Activated T-cell treated with anti-CD3 and anti-CD28 coated beads, Interleukin-2, amount 50 U/mL, for 4 hours (primary cell): ENCODE measurements around the gene ATP10A. TPM values are rescaled to one million over a fixed set of nuclear protein-coding genes. Genes with fewer than 3 reads are reported as not detected.

ENCODE experiments used
- ATAC-seq, 2 donors: fragments of 200-7000 bp; cut with Tn5 transposase; one replicate each; pipeline ENCODE4 v1.10.0; 2021
- DNase-seq: peaks from one replicate; pipeline ENCODE4 v3.0.0-alpha.2; 2020
- H3K27me3 Mint-ChIP-seq: one replicate; pipeline ENCODE4 v1.8.0; 2021; ENCODE audit warnings: low read depth, mixed read lengths
- H3K36me3 Mint-ChIP-seq: one replicate; pipeline ENCODE4 v1.8.0; 2022; ENCODE audit warnings: mixed read lengths; ENCODE audit not compliant: insufficient read depth
- H3K4me1 Mint-ChIP-seq: one replicate; pipeline ENCODE4 v1.8.0; 2021; ENCODE audit warnings: low read depth, mixed read lengths
- H3K4me3 Mint-ChIP-seq: one replicate; pipeline ENCODE4 v1.8.0; 2021; ENCODE audit warnings: mild to moderate bottlenecking, moderate library complexity, mixed read lengths
- H3K9me3 Mint-ChIP-seq: one replicate; pipeline ENCODE4 v1.8.0; 2021; ENCODE audit warnings: mixed read lengths
- total RNA-seq, 3 donors: library from RNA; stranded (reverse); gene quantifications; one replicate each; pipeline ENCODE4 v1.2.1, GENCODE V29; 2021

Gene ATP10A
- total RNA-seq, 3 donors from 2014 or later: 27.0 to 31.6 (median 31.3) TPM

DNA sequence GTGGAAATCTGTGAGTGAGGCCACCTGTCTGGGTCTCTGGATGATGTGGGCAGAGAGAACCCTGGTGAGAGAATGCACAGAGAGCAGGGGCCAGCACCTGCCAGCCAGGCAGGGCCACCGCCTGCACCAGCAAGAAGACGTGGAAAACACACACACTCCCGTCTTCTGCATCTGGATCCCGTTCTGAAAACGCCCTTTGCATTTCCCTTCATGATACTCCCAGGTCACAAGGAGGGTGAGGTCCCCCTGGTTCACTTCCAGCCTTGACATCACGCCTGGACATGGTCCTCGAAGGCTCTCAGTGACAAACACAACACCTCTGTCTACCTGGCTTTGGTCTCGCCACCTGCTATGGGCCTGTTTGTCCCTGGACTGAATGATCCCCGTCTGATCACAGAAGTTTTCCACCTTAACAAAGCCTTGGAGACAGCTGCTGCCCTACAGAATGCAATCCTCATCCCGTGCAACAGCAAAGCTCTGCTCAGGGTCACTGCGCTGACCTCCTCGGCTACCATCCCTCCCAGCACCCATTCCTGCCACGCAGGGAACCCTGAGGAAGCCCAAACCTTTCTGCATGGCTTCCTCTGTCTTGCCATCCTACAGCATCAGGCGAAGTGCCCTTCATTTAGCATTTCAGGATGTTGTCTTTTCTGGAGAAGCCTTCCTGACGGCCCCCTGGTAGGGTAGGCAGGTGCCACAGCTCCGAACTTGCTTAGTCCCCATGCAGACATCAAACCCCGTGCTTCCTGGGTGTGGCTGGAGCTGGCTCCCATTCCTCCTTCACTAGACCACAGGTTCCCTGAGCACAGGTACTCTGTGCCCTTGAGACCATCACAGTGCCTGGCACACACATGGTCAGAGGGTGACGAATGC, 122.5 kb downstream of the ATP10A start:
- no peaks in the 10 kb centered on the region for H3K9me3 Mint-ChIP-seq
- H3K36me3 Mint-ChIP-seq: peaks cover 6% of the 10 kb centered on the region
- no peak overlapping the region for H3K4me3 Mint-ChIP-seq
- no peak for ATAC-seq
- no peak for DNase-seq
- no peaks in the 10 kb centered on the region for H3K27me3 Mint-ChIP-seq
- peaks cover 15% of the 10 kb centered on the region for H3K4me1 Mint-ChIP-seq

- Mint-ChIP-seq H3K4me1 (peaks cover 15% of the 10 kb centered on the region), H3K9me3 (no peaks in the 10 kb centered on the region), H3K27me3 (no peaks in the 10 kb centered on the region), H3K36me3 (peaks cover 10% of the 10 kb centered on the region), H3K4me3 (no peak overlapping the region)
- peak; percentile 35 for DNase-seq
- ATAC-seq: peak; percentile 59 to 88
These were observed 123.4 kb downstream of the ATP10A start for GRCh38 chr15:25739687-25740121.

DNA sequence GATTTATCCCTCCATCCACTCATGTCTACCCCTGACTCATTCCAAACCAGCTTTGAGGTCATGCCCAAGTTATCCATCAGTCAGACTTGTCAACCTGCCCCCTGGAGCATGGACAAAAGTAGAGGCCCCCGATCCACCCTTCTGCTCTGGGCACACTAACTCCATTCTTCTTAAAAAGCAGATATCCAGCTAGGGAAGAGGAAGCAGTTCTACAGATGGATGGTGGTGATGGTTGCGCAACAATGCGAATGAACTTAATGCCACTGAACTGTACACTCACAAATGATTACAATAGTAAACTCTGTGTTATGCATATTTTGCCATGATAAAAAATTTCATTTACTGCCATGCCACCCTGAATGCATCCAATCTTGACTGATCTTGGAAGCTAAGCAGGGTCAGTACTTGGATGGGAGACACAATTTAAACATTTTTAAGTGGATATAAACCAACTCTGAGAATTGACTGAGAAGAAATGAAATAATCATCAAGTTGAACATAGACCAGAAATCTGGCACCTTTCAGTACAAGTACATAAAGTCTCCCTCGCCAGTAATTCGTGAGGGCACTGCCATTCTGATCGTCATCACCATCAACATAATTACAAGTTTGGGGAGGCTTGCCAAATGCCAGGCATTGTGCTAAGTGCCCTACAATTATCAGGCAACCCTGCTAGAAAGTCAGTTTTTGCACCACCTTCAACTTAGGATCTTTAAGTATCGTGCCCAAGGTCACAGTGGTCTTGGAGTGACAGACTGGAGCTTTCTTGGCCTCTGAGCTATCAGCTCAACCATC, 124.8 kb downstream of the ATP10A start:
- H3K27me3 Mint-ChIP-seq: no peaks in the 10 kb centered on the region
- H3K4me1 Mint-ChIP-seq: peaks cover 12% of the 10 kb centered on the region
- no peak for ATAC-seq
- H3K4me3 Mint-ChIP-seq: no peak overlapping the region
- no peak for DNase-seq
- H3K9me3 Mint-ChIP-seq: no peaks in the 10 kb centered on the region
- H3K36me3 Mint-ChIP-seq: peaks cover 9% of the 10 kb centered on the region

GRCh38 chr15:25737218-25737643, 125.9 kb downstream of the ATP10A start:
- Mint-ChIP-seq H3K4me1 (peaks cover 12% of the 10 kb centered on the region), H3K27me3 (no peaks in the 10 kb centered on the region), H3K4me3 (no peak overlapping the region), H3K9me3 (no peaks in the 10 kb centered on the region), H3K36me3 (peaks cover 9% of the 10 kb centered on the region)
- DNase-seq (no peak), ATAC-seq (no peak)

DNA sequence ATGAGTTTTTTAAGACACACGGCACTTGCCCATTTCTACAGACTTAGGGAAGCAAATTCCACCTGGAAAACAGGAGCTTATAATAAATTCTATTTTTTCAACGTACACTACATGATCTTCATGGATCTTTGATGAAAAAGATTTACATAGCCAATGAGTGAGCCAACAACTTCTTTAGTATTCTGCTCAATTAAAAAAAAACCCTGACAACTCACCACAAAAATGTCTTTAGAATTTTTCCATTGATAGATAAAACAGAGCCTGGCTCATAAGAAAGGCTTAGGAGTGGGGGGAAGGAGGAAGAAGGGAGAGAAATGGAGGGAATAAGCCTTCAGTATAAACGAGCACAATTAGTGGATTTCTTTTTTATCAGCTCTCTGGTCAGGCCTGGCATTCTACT, 126.7 kb downstream of the ATP10A start:
- Mint-ChIP-seq H3K36me3 (peaks cover 9% of the 10 kb centered on the region), H3K4me3 (no peak overlapping the region), H3K9me3 (no peaks in the 10 kb centered on the region), H3K4me1 (peaks cover 12% of the 10 kb centered on the region), H3K27me3 (no peaks in the 10 kb centered on the region)
- ATAC-seq: no peak
- DNase-seq: no peak

- Mint-ChIP-seq H3K36me3 (peaks cover 11% of the 10 kb centered on the region), H3K4me1 (peaks cover 11% of the 10 kb centered on the region), H3K9me3 (no peaks in the 10 kb centered on the region), H3K4me3 (no peak overlapping the region), H3K27me3 (no peaks in the 10 kb centered on the region)
- no peak for DNase-seq
- ATAC-seq: no peak
These were observed 127.4 kb downstream of the ATP10A start for GRCh38 chr15:25735550-25736384.

GRCh38 chr15:25734680-25735355, 128.3 kb downstream of the ATP10A start:
- no peaks in the 10 kb centered on the region for H3K9me3 Mint-ChIP-seq
- no peaks in the 10 kb centered on the region for H3K27me3 Mint-ChIP-seq
- peak in 1 of 2 donors; percentile 11 for ATAC-seq
- H3K36me3 Mint-ChIP-seq: peaks cover 11% of the 10 kb centered on the region
- no peak for DNase-seq
- H3K4me1 Mint-ChIP-seq: peaks cover 3% of the 10 kb centered on the region
- no peak overlapping the region for H3K4me3 Mint-ChIP-seq

GRCh38 chr15:25733856-25734679, 129.1 kb downstream of the ATP10A start:
- DNase-seq: no peak
- no peaks in the 10 kb centered on the region for H3K4me1 Mint-ChIP-seq
- H3K4me3 Mint-ChIP-seq: no peak overlapping the region
- H3K36me3 Mint-ChIP-seq: peaks cover 11% of the 10 kb centered on the region
- H3K27me3 Mint-ChIP-seq: no peaks in the 10 kb centered on the region
- H3K9me3 Mint-ChIP-seq: no peaks in the 10 kb centered on the region
- no peak for ATAC-seq

DNA sequence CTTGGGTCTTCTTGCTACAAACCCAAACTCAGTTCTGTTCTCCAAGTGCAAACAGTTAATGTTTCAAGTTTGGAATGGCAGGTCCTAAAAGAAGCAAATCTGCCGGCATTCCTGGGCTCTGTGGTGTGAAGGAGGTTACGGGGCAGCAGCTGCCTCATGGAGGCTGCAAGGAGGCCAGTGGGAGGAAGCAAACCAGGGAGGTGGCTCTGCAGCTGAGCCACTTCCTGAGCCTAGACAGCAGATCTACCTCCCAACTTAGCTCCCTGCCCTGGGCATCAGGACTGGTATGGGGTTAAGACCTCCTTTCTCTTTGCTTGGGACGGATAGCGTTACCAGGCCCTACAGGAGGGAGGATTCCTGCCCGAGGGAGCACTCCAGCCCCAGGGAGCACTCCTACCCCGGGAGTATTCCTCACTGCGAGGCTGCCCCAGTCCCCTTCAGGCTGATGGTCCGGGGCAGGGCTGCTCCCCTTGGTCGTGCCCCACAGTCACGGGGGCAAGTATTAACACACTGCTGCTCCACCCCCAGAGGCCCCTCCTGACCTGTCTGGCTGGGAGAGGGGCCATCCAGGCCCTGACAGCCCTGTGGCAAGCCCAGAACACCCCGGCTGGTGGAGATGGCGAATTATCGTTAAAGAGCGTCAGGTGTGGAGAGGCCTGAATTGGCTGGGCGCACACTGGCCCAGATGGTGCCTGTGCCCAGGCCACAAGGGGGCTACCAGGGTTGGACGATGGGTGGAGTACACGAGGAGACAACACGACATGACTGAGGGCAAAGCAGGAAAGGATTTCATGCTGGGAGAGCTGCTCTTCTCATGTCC, 129.9 kb downstream of the ATP10A start:
- no peak for ATAC-seq
- Mint-ChIP-seq H3K36me3 (peaks cover 11% of the 10 kb centered on the region), H3K4me1 (no peaks in the 10 kb centered on the region)

GRCh38 chr15:25732191-25732590, 130.9 kb downstream of the ATP10A start:
- Mint-ChIP-seq H3K36me3 (peaks cover 11% of the 10 kb centered on the region), H3K9me3 (no peaks in the 10 kb centered on the region), H3K4me3 (no peak overlapping the region), H3K27me3 (no peaks in the 10 kb centered on the region), H3K4me1 (no peaks in the 10 kb centered on the region)
- no peak for DNase-seq
- no peak for ATAC-seq

More for the DNA sequence above, 129.9 kb downstream of the ATP10A start:
- H3K9me3 Mint-ChIP-seq: no peaks in the 10 kb centered on the region
- DNase-seq: no peak
- no peak overlapping the region for H3K4me3 Mint-ChIP-seq
- no peaks in the 10 kb centered on the region for H3K27me3 Mint-ChIP-seq

GRCh38 chr15:25731411-25731810, 131.7 kb downstream of the ATP10A start:
- peaks cover 11% of the 10 kb centered on the region for H3K36me3 Mint-ChIP-seq
- H3K4me3 Mint-ChIP-seq: no peak overlapping the region
- H3K27me3 Mint-ChIP-seq: no peaks in the 10 kb centered on the region
- no peaks in the 10 kb centered on the region for H3K9me3 Mint-ChIP-seq
- ATAC-seq (no peak), DNase-seq (no peak)
- no peaks in the 10 kb centered on the region for H3K4me1 Mint-ChIP-seq

DNA sequence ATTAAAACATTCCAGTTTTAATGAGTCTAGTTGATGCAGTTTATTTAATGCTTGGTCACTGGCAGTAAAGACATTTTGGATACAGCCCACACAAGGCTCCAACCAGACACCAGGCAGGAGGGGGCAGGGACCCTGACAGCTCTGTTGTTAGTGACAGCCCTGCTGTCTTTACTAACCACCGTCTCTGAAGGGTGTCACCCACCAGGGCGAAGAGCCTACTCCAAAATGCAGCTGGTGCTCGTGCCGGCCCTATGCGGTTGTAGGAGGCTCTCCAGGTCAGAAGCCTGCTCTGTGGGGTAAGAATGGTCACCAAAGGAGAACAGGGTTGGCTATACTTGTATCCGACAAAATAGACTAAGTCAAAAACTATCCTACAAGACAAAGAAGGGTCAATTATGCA, 132.2 kb downstream of the ATP10A start:
- Mint-ChIP-seq H3K27me3 (no peaks in the 10 kb centered on the region), H3K4me3 (no peak overlapping the region), H3K36me3 (peaks cover 10% of the 10 kb centered on the region), H3K9me3 (no peaks in the 10 kb centered on the region), H3K4me1 (no peaks in the 10 kb centered on the region)
- ATAC-seq: no peak
- DNase-seq: no peak
